ENCODE measurements around the gene NR2F6.
A peak's percentile ranks its signal among the peaks of the same experiment; 100 is the strongest.

NR2F6 gene

DNA sequence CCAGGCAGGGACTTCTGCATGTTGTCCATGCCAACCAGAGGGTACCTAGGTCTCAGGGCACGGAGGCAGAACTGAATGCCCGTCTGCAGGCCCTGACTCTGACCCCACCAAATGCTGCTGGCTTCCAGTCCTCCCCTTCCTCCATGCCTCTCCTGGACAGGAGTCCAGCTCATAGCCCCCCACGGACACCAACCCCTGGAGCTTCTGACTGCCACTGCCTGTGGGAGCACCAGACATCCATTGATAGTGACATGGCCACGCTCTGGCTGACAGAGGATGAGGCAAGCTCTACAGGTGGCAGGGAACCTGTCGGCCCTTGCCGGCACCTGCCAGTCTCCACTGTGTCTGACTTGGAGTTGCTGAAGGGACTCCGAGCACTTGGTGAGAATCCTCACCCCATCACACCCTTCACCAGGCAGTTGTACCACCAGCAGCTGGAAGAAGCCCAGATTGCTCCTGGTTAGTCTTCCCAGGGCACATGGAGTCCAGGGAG lies 37.8 kb upstream of the NR2F6 start:
- TF ChIP-seq, protein P1, sequence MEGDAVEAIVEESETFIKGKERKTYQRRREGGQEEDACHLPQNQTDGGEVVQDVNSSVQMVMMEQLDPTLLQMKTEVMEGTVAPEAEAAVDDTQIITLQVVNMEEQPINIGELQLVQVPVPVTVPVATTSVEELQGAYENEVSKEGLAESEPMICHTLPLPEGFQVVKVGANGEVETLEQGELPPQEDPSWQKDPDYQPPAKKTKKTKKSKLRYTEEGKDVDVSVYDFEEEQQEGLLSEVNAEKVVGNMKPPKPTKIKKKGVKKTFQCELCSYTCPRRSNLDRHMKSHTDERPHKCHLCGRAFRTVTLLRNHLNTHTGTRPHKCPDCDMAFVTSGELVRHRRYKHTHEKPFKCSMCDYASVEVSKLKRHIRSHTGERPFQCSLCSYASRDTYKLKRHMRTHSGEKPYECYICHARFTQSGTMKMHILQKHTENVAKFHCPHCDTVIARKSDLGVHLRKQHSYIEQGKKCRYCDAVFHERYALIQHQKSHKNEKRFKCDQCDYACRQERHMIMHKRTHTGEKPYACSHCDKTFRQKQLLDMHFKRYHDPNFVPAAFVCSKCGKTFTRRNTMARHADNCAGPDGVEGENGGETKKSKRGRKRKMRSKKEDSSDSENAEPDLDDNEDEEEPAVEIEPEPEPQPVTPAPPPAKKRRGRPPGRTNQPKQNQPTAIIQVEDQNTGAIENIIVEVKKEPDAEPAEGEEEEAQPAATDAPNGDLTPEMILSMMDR (conservative IDR thresholded peaks at IDR 0.05; ENCODE audit: low read depth, low read length) = no peak
- Histone ChIP-seq H3K27ac (no peak overlapping the region), H3K4me3 (IDR thresholded peaks at IDR 0.05; ENCODE audit: insufficient read depth, low read depth, low read length) (no peak overlapping the region), H3K27me3 (ENCODE audit: insufficient read depth, low read depth) (0 out of 2 replicates have a peak, but pooled peaks cover 6% of the 10 kb centered on the region), H3K4me1 (ENCODE audit: low read depth, poor library complexity, severe bottlenecking) (peaks cover 6% of the 10 kb centered on the region), H3K4me2 (no peak overlapping the region), H3K79me2 (ENCODE audit: insufficient read depth, low read depth) (no peaks in the 10 kb centered on the region), H3K36me3 (ENCODE audit: insufficient read depth) (no peaks in the 10 kb centered on the region), H2AFZ (ENCODE audit: low read depth) (no peak overlapping the region), H3K9ac (no peak overlapping the region), H4K20me1 (ENCODE audit: insufficient read depth) (no peaks in the 10 kb centered on the region)

DNA sequence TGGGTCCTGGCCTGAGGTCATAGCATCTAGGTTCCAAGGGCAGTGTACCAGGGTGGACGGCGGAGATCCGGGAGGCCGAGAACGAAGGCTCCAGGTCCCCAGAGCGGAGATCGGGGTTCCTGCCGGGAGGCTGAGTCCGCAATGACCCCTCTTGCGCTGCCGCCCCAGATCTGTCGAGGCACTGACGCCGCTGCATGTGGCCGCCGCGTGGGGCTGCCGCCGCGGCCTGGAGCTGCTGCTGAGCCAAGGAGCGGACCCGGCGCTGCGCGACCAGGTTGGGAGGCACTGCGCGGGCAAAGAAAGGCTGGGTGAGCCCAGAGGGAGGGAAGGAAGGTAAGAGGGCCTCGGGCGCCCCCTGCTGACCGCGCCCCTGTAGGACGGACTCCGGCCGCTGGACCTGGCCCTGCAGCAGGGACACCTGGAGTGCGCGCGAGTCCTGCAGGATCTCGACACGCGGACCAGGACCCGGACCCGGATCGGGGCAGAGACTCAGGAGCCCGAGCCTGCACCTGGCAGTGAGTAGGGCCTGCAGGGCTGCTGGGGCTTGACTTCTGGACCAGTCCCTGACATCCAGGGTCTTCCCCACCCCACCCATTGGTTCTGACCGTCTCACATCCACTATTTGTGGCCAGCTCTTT lies 36.9 kb upstream of the NR2F6 start:
- Histone ChIP-seq H3K4me3 (IDR thresholded peaks at IDR 0.05; ENCODE audit: insufficient read depth, low read depth, low read length) (no peak overlapping the region), H3K9ac (peak overlapping the region; percentile 61; the same call in 1 of the 2 replicates), H3K27me3 (ENCODE audit: insufficient read depth, low read depth) (no peaks in the 10 kb centered on the region), H4K20me1 (ENCODE audit: insufficient read depth) (no peaks in the 10 kb centered on the region), H3K4me2 (peak overlapping the region; percentile 40), H3K4me1 (ENCODE audit: low read depth, poor library complexity, severe bottlenecking) (peaks cover 6% of the 10 kb centered on the region), H3K27ac (peak overlapping the region; percentile 32; the same call in 1 of the 2 replicates), H2AFZ (ENCODE audit: low read depth) (peak overlapping the region; percentile 37; the same call in 1 of the 2 replicates), H3K79me2 (ENCODE audit: insufficient read depth, low read depth) (no peaks in the 10 kb centered on the region), H3K36me3 (ENCODE audit: insufficient read depth) (no peaks in the 10 kb centered on the region)
- TF ChIP-seq, protein P1 (conservative IDR thresholded peaks at IDR 0.05; ENCODE audit: low read depth, low read length) = peak; percentile 83

DNA sequence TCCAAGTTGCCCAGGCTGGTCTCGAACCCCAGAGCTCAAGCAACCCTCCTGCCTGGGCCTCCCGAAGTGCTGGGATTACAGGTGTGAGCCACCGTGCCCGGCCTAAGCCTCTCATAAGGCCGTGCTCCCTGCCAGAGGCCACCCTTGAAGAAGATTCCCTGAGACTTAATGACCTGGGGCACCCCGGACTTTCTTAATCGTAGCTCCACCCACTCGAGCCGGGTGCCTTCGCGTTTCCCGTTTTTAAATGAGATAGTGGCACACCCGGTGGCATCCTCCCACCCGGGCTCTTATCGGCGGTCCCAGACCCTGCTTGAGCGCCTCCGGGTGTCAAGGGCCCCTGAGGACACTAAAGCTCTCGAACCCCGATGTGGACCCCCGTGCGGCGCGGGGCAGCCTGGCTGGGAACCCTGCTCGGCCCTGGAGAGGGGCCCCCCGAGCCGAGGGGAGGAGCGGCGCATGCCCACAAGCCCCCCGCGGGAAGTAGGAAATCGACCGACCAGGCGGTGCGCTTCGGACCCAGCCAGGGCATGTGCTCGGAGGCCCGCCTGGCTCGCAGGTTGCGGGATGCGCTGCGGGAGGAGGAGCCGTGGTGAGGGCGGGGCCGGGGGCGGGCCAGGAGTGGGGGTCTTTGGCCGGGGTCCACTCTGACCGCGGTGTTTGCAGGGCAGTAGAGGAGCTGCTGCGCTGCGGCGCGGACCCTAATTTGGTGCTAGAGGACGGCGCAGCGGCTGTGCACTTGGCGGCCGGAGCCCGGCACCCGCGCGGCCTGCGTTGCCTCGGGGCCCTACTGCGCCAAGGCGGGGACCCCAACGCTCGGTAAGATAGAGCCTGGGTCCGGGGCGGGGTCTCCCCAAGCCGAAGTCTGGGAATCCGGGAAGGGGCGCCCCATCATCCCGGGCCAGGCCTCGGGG lies 35.9 kb upstream of the NR2F6 start, which contains the start of gene ANKLE1:
TSS of gene ANKLE1 (plus strand) at position 511 of the 914 bp plus-strand sequence. CDS start at position 531, 20 bp downstream.
- Histone ChIP-seq H2AFZ (ENCODE audit: low read depth) (peak within 1 kb of the TSS; percentile 37; the same call in 1 of the 2 replicates), H3K27me3 (ENCODE audit: insufficient read depth, low read depth) (no peaks in the 10 kb centered on the region), H3K79me2 (ENCODE audit: insufficient read depth, low read depth) (no peaks in the 10 kb centered on the region), H3K4me1 (ENCODE audit: low read depth, poor library complexity, severe bottlenecking) (peaks cover 6% of the 10 kb centered on the region), H4K20me1 (ENCODE audit: insufficient read depth) (no peaks in the 10 kb centered on the region), H3K4me3 (IDR thresholded peaks at IDR 0.05; ENCODE audit: insufficient read depth, low read depth, low read length) (no peak within 1 kb of the TSS), H3K4me2 (peak within 1 kb of the TSS; percentile 40), H3K27ac (peak within 1 kb of the TSS; percentile 32; the same call in 1 of the 2 replicates), H3K36me3 (ENCODE audit: insufficient read depth) (no peaks in the 10 kb centered on the region), H3K9ac (peak within 1 kb of the TSS; percentile 61; the same call in 1 of the 2 replicates)
- TF ChIP-seq, protein P1 (conservative IDR thresholded peaks at IDR 0.05; ENCODE audit: low read depth, low read length) = no peak

DNA sequence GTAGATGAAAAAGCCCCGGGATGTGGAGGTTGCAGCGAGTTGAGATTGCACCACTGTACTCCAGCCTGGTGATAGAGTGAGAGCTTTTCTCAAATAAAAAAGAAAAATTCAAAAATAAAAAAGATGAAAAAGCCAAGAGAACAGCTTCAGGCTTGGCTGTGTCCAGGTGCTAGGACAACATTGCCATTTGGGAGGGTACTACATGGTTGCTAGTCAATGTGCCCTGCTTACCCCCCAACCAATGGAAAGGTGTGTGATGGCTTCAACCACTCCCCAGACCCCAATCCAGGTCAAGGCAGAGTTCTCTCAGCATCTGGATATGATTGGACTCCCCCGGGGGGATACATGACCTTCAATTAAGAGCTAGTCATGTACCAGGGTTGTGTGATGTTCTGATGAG lies 33.7 kb upstream of the NR2F6 start:
- Histone ChIP-seq H4K20me1 (ENCODE audit: insufficient read depth) (no peaks in the 10 kb centered on the region), H3K4me2 (no peak overlapping the region), H3K79me2 (ENCODE audit: insufficient read depth, low read depth) (no peaks in the 10 kb centered on the region), H2AFZ (ENCODE audit: low read depth) (no peak overlapping the region), H3K4me1 (ENCODE audit: low read depth, poor library complexity, severe bottlenecking) (peaks cover 6% of the 10 kb centered on the region), H3K36me3 (ENCODE audit: insufficient read depth) (no peaks in the 10 kb centered on the region), H3K4me3 (IDR thresholded peaks at IDR 0.05; ENCODE audit: insufficient read depth, low read depth, low read length) (no peak overlapping the region), H3K27ac (no peak overlapping the region), H3K27me3 (ENCODE audit: insufficient read depth, low read depth) (no peaks in the 10 kb centered on the region), H3K9ac (no peak overlapping the region)
- TF ChIP-seq, protein P1 (conservative IDR thresholded peaks at IDR 0.05; ENCODE audit: low read depth, low read length) = no peak

All from KMS-11 (cell line).